HepG2 (cell line): ENCODE measurements around the gene DAD1. TPM values are rescaled to one million over a fixed set of nuclear protein-coding genes. Genes with fewer than 3 reads are reported as not detected.

ENCODE experiments used
- ATAD3A ChIP-seq: sonication (generic); formaldehyde crosslinking; IDR thresholded peaks from 2 replicates; pipeline ENCODE4 v1.4.0; 2020; ENCODE audit warnings: missing genetic modification reagents
- CREM ChIP-seq, 2 experiments: sonication (generic) in 1 of 2; formaldehyde crosslinking in 1 of 2; IDR thresholded peaks; 2 replicates each; pipeline versions ENCODE4 v1.4.0 to v1.6.1; 2016 to 2020; ENCODE audit warnings: antibody characterized with exemption in 1 of 2, mild to moderate bottlenecking in 1 of 2, missing genetic modification reagents in 1 of 2
- ELF4 ChIP-seq: sonication (generic); formaldehyde crosslinking; IDR thresholded peaks from 2 replicates; pipeline ENCODE4 v1.5.0; 2020; ENCODE audit warnings: missing genetic modification reagents, mild to moderate bottlenecking, moderate library complexity, borderline replicate concordance
- EP300 ChIP-seq, 3 experiments: sonication (generic) in 1 of 3; formaldehyde crosslinking in 1 of 3; IDR thresholded peaks; 2 replicates each; pipeline versions ENCODE4 v1.5.1 to v1.6.1; 2011 to 2020; ENCODE audit warnings: low read depth in 2 of 3, low read length in 2 of 3, borderline replicate concordance in 1 of 3, improper control_type of control experiment in 1 of 3, mild to moderate bottlenecking in 1 of 3, missing genetic modification reagents in 1 of 3, moderate library complexity in 1 of 3
- EZH2 ChIP-seq: conservative IDR thresholded peaks from 2 replicates; pipeline ENCODE4 v1.6.1; 2012; ENCODE audit warnings: mild to moderate bottlenecking, low read depth, low read length, moderate library complexity
- GATA4 ChIP-seq: sonication (generic); IDR thresholded peaks from 2 replicates; pipeline ENCODE4 v1.6.1; 2016; ENCODE audit warnings: antibody characterized with exemption, low read depth, borderline replicate concordance
- GATAD1 ChIP-seq: IDR thresholded peaks from 2 replicates; pipeline ENCODE4 v1.6.1; 2016; ENCODE audit warnings: missing genetic modification reagents, missing compliant biosample characterization
- GLI4 ChIP-seq: sonication (generic); formaldehyde crosslinking; IDR thresholded peaks from 2 replicates; pipeline ENCODE4 v1.5.1; 2020; ENCODE audit warnings: missing genetic modification reagents, mild to moderate bottlenecking, moderate library complexity, borderline replicate concordance
- HMG20B ChIP-seq: conservative IDR thresholded peaks from 2 replicates; pipeline ENCODE4 v1.6.1; 2016; ENCODE audit warnings: missing genetic modification reagents, missing compliant biosample characterization
- HNRNPL ChIP-seq: fragments of 200-400 bp; formaldehyde crosslinking; IDR thresholded peaks from 2 replicates; pipeline ENCODE4 v1.6.1; 2017; ENCODE audit warnings: mild to moderate bottlenecking, low read depth, low read length
- HOXA3 ChIP-seq: sonication (generic); formaldehyde crosslinking; IDR thresholded peaks from 2 replicates; pipeline ENCODE4 v1.5.0; 2020; ENCODE audit warnings: missing genetic modification reagents
- KMT2A ChIP-seq: sonication (generic); formaldehyde crosslinking; IDR thresholded peaks from 2 replicates; pipeline ENCODE4 v1.4.0; 2020; ENCODE audit warnings: missing genetic modification reagents
- MAFK ChIP-seq, 2 experiments: IDR thresholded peaks in 1 of 2; conservative IDR thresholded peaks in 1 of 2; 2 replicates each; pipeline ENCODE4 v1.6.1; 2011; ENCODE audit warnings: improper control_type of control experiment in 2 of 2, low read length in 2 of 2
- NFATC3 ChIP-seq: sonication (generic); formaldehyde crosslinking; IDR thresholded peaks from 2 replicates; pipeline ENCODE4 v1.5.1; 2020; ENCODE audit warnings: mild to moderate bottlenecking, missing genetic modification reagents
- NRL ChIP-seq: sonication (generic); formaldehyde crosslinking; IDR thresholded peaks from 2 replicates; pipeline ENCODE4 v1.5.0; 2020; ENCODE audit warnings: missing genetic modification reagents, mild to moderate bottlenecking, moderate library complexity, borderline replicate concordance
- PRDM4 ChIP-seq: sonication (generic); formaldehyde crosslinking; IDR thresholded peaks from 2 replicates; pipeline ENCODE4 v1.9.0; 2021; ENCODE audit warnings: missing genetic modification reagents, borderline replicate concordance
- TBX3 ChIP-seq: fragments of 450-650 bp; IDR thresholded peaks from 2 replicates; pipeline ENCODE4 v1.6.1; 2017; ENCODE audit warnings: antibody characterized with exemption, mild to moderate bottlenecking, inconsistent platforms, borderline replicate concordance
- TCF7L2 ChIP-seq: IDR thresholded peaks from 2 replicates; pipeline ENCODE4 v1.6.1; 2011; ENCODE audit warnings: mild to moderate bottlenecking, low read depth, low read length, moderate library complexity
- WIZ ChIP-seq: sonication (generic); formaldehyde crosslinking; IDR thresholded peaks from 2 replicates; pipeline ENCODE4 v1.5.1; 2020; ENCODE audit warnings: mild to moderate bottlenecking, missing genetic modification reagents
- ZFP41 ChIP-seq: sonication (generic); formaldehyde crosslinking; IDR thresholded peaks from 2 replicates; pipeline ENCODE4 v1.4.0; 2020; ENCODE audit warnings: mild to moderate bottlenecking, missing genetic modification reagents, borderline replicate concordance
- ZNF232 ChIP-seq: sonication (generic); formaldehyde crosslinking; IDR thresholded peaks from 2 replicates; pipeline ENCODE4 v1.4.0; 2020; ENCODE audit warnings: missing genetic modification reagents, borderline replicate concordance
- ZNF256 ChIP-seq: sonication (generic); formaldehyde crosslinking; conservative IDR thresholded peaks from 2 replicates; pipeline ENCODE4 v1.4.0; 2020; ENCODE audit warnings: missing genetic modification reagents
- ZNF326 ChIP-seq: sonication (generic); formaldehyde crosslinking; IDR thresholded peaks from 2 replicates; pipeline ENCODE4 v1.4.0; 2020; ENCODE audit warnings: missing genetic modification reagents, borderline replicate concordance
- ZNF337 ChIP-seq: sonication (generic); formaldehyde crosslinking; IDR thresholded peaks from 2 replicates; pipeline ENCODE4 v1.5.1; 2020; ENCODE audit warnings: missing genetic modification reagents, low read depth, mild to moderate bottlenecking, borderline replicate concordance
- ZNF430 ChIP-seq: sonication (generic); formaldehyde crosslinking; IDR thresholded peaks from 2 replicates; pipeline ENCODE4 v1.9.0; 2021; ENCODE audit warnings: mild to moderate bottlenecking, missing genetic modification reagents
- ZNF501 ChIP-seq: sonication (generic); formaldehyde crosslinking; IDR thresholded peaks from 2 replicates; pipeline ENCODE4 v1.5.1; 2020; ENCODE audit warnings: mild to moderate bottlenecking, moderate library complexity, missing genetic modification reagents
- ZNF570 ChIP-seq: sonication (generic); formaldehyde crosslinking; IDR thresholded peaks from 2 replicates; pipeline ENCODE4 v1.4.0; 2020; ENCODE audit warnings: mild to moderate bottlenecking, missing genetic modification reagents, borderline replicate concordance
- ZNF792 ChIP-seq: IDR thresholded peaks from 2 replicates; pipeline ENCODE4 v1.6.1; 2016
- polyA plus RNA-seq, 8 experiments: library from polyadenylated mRNA; depleted of rRNA in 3 of 8; stranded (reverse) in 7 of 8; unstranded in 1 of 8; fragments of >200 nt; fragmentation: Illumina TruSeq in 4 of 8; extraction: Trizol in 4 of 8; gene quantifications; 2 replicates each; pipeline versions ENCODE4 v1.2.1 to v1.2.3, GENCODE V29; 2011 to 2016; ENCODE audit warnings: low read depth in 4 of 8, missing spikeins in 1 of 8, mixed read lengths in 1 of 8; ENCODE audit not compliant: insufficient read depth in 1 of 8
- total RNA-seq, 5 experiments: library from RNA; depleted of rRNA; stranded (reverse); fragments of >200 nt; fragmentation: Illumina TruSeq; extraction: Trizol; gene quantifications; 2 replicates each; pipeline ENCODE4 v1.2.3, GENCODE V29; 2016; ENCODE audit warnings: low read depth in 1 of 5

The DAD1 gene
- total and polyA plus RNA-seq, 2 of the 13 experiments (the other 11 are each of a cell fraction or from before 2014, with no cell fraction given): 558 to 626 TPM

GRCh38 chr14:22560662-22561365 lies 28.2 kb downstream of the DAD1 start (continued):
- TF ChIP-seq KMT2A: peak; percentile 52
- no peak for TF ChIP-seq ZNF326
- no peak for TF ChIP-seq ZNF430
- no peak for TF ChIP-seq NRL (CRISPR knock-in tag)
- TF ChIP-seq HMG20B (CRISPR knock-in tag): peak; percentile 58
- peak; percentile 69; the same call in 1 of the 2 replicates for TF ChIP-seq ZNF501 (CRISPR knock-in tag)
- peak; percentile 83; the same call in 1 of the 2 replicates for TF ChIP-seq CREM (IDR thresholded peaks at IDR 0.05)
- TF ChIP-seq CREM (CRISPR knock-in tag; IDR thresholded peaks at IDR 0.05): no peak
- TF ChIP-seq GATA4: no peak
- TF ChIP-seq ZNF570 (CRISPR knock-in tag): no peak
- no peak for TF ChIP-seq PRDM4 (CRISPR knock-in tag)
- TF ChIP-seq HNRNPL: no peak
- no peak for TF ChIP-seq ELF4
- no peak for TF ChIP-seq GLI4 (CRISPR knock-in tag)
- TF ChIP-seq NFATC3: no peak
- no peak for TF ChIP-seq EZH2
- no peak for TF ChIP-seq ZNF256
- TF ChIP-seq ATAD3A (CRISPR knock-in tag): no peak
- no peak for TF ChIP-seq ZNF232
- TF ChIP-seq TBX3: peak; percentile 98
- peak; percentile 47; the same call in 1 of the 2 replicates for TF ChIP-seq TCF7L2
- TF ChIP-seq MAFK (conservative IDR thresholded peaks at IDR 0.05 in 1 of 2, IDR thresholded peaks at IDR 0.05 in 1 of 2; ENCODE audit: low read length in 2 of 2): no peak
- 0 out of 2 replicates have a peak, but pooled peaks have one; percentile 51 for TF ChIP-seq ZNF337 (CRISPR knock-in tag)
- TF ChIP-seq GATAD1 (CRISPR knock-in tag): 0 out of 2 replicates have a peak, but pooled peaks have one; percentile 32
- TF ChIP-seq EP300 (IDR thresholded peaks at IDR 0.05; ENCODE audit: low read depth in 2 of 2, low read length in 2 of 2): peak in 1 of 2 experiments; percentile 90; a peak in 2 of 4 replicates
- peak; percentile 82 for TF ChIP-seq EP300 (CRISPR knock-in tag; IDR thresholded peaks at IDR 0.05; ENCODE audit: borderline replicate concordance)
- TF ChIP-seq ZFP41 (CRISPR knock-in tag): no peak
- no peak for TF ChIP-seq WIZ
- peak; percentile 78; the same call in 1 of the 2 replicates for TF ChIP-seq ZNF792 (CRISPR knock-in tag)
- peak; percentile 64; the same call in 1 of the 2 replicates for TF ChIP-seq HOXA3 (CRISPR knock-in tag)
